HepG2 (cell line): ENCODE data around the gene DDX39B. TPM values are rescaled to one million over a fixed set of nuclear protein-coding genes. Genes with fewer than 3 reads are reported as not detected.

ENCODE experiments used
- ATAD3A ChIP-seq: sonication (generic); formaldehyde crosslinking; IDR thresholded peaks from 2 replicates; pipeline ENCODE4 v1.4.0; 2020; ENCODE audit warnings: missing genetic modification reagents
- BORCS8-MEF2B ChIP-seq: sonication (generic); formaldehyde crosslinking; IDR thresholded peaks from 2 replicates; pipeline ENCODE4 v1.8.0; 2022; ENCODE audit warnings: mild to moderate bottlenecking, missing genetic modification reagents
- CBX1 ChIP-seq: IDR thresholded peaks from one replicate; pipeline ENCODE4 v1.6.1; 2016; ENCODE audit warnings: antibody characterized with exemption, low read depth
- DNMT1 ChIP-seq: sonication (generic); formaldehyde crosslinking; IDR thresholded peaks from 2 replicates; pipeline ENCODE4 v1.5.1; 2020; ENCODE audit warnings: mild to moderate bottlenecking, missing genetic modification reagents
- GLI4 ChIP-seq: sonication (generic); formaldehyde crosslinking; IDR thresholded peaks from 2 replicates; pipeline ENCODE4 v1.5.1; 2020; ENCODE audit warnings: missing genetic modification reagents, mild to moderate bottlenecking, moderate library complexity, borderline replicate concordance
- MYPOP ChIP-seq: sonication (generic); formaldehyde crosslinking; IDR thresholded peaks from 2 replicates; pipeline ENCODE4 v1.8.1; 2023; ENCODE audit warnings: mild to moderate bottlenecking, moderate library complexity, missing genetic modification reagents
- NCOR1 ChIP-seq: fragments of 200-600 bp; sonication (generic); IDR thresholded peaks from 2 replicates; pipeline ENCODE4 v1.7.0; 2017; ENCODE audit warnings: antibody characterized with exemption, low read length, borderline replicate concordance
- SALL2 ChIP-seq: sonication (generic); formaldehyde crosslinking; IDR thresholded peaks from 2 replicates; pipeline ENCODE4 v1.8.1; 2023; ENCODE audit warnings: mild to moderate bottlenecking, missing genetic modification reagents, inconsistent platforms
- TOE1 ChIP-seq: sonication (generic); formaldehyde crosslinking; IDR thresholded peaks from 2 replicates; pipeline ENCODE4 v1.4.0; 2020; ENCODE audit warnings: mild to moderate bottlenecking, missing genetic modification reagents
- ZBTB4 ChIP-seq: sonication (generic); formaldehyde crosslinking; IDR thresholded peaks from 2 replicates; pipeline ENCODE4 v1.4.0; 2020; ENCODE audit warnings: missing genetic modification reagents, mild to moderate bottlenecking, borderline replicate concordance
- ZEB1 ChIP-seq: IDR thresholded peaks from 2 replicates; pipeline ENCODE4 v1.6.1; 2012; ENCODE audit warnings: mild to moderate bottlenecking, low read depth, inconsistent platforms; ENCODE audit not compliant: insufficient replicate concordance
- ZFP36 ChIP-seq: fragments of 150-350 bp; IDR thresholded peaks from 2 replicates; pipeline ENCODE4 v1.6.1; 2018; ENCODE audit warnings: borderline replicate concordance, low read length, low read depth; ENCODE audit not compliant: partially characterized antibody
- ZNF142 ChIP-seq: sonication (generic); formaldehyde crosslinking; IDR thresholded peaks from 2 replicates; pipeline ENCODE4 v1.4.0; 2020; ENCODE audit warnings: missing genetic modification reagents
- ZNF235 ChIP-seq: sonication (generic); formaldehyde crosslinking; IDR thresholded peaks from 2 replicates; pipeline ENCODE4 v1.8.1; 2023; ENCODE audit warnings: mild to moderate bottlenecking, missing genetic modification reagents, borderline replicate concordance
- ZNF614 ChIP-seq: IDR thresholded peaks from 2 replicates; pipeline ENCODE4 v1.6.1; 2018; ENCODE audit warnings: missing biosample characterization, missing genetic modification reagents, inconsistent platforms, borderline replicate concordance
- ZNF672 ChIP-seq: sonication (generic); formaldehyde crosslinking; IDR thresholded peaks from 2 replicates; pipeline ENCODE4 v1.8.1; 2022; ENCODE audit warnings: missing genetic modification reagents
- polyA plus RNA-seq, 8 experiments: library from polyadenylated mRNA; depleted of rRNA in 3 of 8; stranded (reverse) in 7 of 8; unstranded in 1 of 8; fragments of >200 nt; fragmentation: Illumina TruSeq in 4 of 8; extraction: Trizol in 4 of 8; gene quantifications; 2 replicates each; pipeline versions ENCODE4 v1.2.1 to v1.2.3, GENCODE V29; 2011 to 2016; ENCODE audit warnings: low read depth in 4 of 8, missing spikeins in 1 of 8, mixed read lengths in 1 of 8; ENCODE audit not compliant: insufficient read depth in 1 of 8
- total RNA-seq, 5 experiments: library from RNA; depleted of rRNA; stranded (reverse); fragments of >200 nt; fragmentation: Illumina TruSeq; extraction: Trizol; gene quantifications; 2 replicates each; pipeline ENCODE4 v1.2.3, GENCODE V29; 2016; ENCODE audit warnings: low read depth in 1 of 5
- TF ChIP-seq, protein P1 (sequence below): sonication (generic); formaldehyde crosslinking; conservative IDR thresholded peaks from 2 replicates; pipeline ENCODE4 v1.8.0; 2022; ENCODE audit warnings: mild to moderate bottlenecking, moderate library complexity, missing genetic modification reagents

DDX39B gene
- total and polyA plus RNA-seq, 2 of the 13 experiments (the other 11 are each of a cell fraction or from before 2014, with no cell fraction given) = 570 to 678 TPM

DNA sequence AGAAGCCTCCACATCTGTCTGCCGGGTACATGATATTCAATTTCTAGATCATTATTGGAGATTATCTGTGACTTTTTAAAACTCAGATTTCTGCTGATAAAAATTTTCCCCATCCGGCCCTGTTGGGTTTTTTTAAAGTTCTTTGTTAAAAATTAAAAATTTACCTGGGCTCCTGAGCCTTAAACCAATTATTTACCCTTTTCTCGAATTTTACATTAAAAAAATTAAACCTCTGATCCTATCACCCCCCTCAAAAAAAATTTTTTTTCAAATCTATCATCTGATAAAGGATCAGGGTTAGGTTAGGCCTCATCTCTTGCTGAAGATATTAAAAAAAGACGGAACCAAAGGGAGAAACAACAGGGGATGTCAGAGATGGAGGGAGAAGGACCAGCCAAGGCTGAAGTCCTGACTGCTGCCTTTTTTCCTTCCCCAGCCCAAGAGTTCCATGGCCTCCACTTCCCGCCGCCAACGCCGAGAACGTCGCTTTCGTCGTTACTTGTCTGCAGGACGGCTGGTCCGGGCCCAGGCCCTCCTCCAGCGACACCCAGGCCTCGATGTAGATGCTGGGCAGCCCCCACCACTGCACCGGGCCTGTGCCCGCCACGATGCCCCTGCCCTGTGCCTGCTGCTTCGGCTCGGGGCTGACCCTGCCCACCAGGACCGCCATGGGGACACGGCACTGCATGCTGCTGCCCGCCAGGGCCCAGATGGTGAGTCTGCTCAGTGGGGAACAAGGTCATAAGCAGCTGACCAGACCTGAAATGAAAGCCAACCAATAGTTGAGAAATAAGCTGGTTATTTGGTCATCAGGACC, 6.1 kb upstream of the DDX39B start (continued):
- TF ChIP-seq MYPOP = no peak
- no peak for TF ChIP-seq ZNF235
- TF ChIP-seq ZNF672 (CRISPR knock-in tag) = no peak
- no peak for TF ChIP-seq BORCS8-MEF2B (CRISPR knock-in tag)
- peak; percentile 83; the same call in 1 of the 2 replicates for TF ChIP-seq ZBTB4 (CRISPR knock-in tag)
- TF ChIP-seq TOE1 (CRISPR knock-in tag) = no peak
- TF ChIP-seq GLI4 (CRISPR knock-in tag) = no peak
- no peak for TF ChIP-seq ZNF614 (CRISPR knock-in tag)
- no peak for TF ChIP-seq DNMT1 (CRISPR knock-in tag)
- TF ChIP-seq ATAD3A (CRISPR knock-in tag) = no peak
- TF ChIP-seq, protein P1, sequence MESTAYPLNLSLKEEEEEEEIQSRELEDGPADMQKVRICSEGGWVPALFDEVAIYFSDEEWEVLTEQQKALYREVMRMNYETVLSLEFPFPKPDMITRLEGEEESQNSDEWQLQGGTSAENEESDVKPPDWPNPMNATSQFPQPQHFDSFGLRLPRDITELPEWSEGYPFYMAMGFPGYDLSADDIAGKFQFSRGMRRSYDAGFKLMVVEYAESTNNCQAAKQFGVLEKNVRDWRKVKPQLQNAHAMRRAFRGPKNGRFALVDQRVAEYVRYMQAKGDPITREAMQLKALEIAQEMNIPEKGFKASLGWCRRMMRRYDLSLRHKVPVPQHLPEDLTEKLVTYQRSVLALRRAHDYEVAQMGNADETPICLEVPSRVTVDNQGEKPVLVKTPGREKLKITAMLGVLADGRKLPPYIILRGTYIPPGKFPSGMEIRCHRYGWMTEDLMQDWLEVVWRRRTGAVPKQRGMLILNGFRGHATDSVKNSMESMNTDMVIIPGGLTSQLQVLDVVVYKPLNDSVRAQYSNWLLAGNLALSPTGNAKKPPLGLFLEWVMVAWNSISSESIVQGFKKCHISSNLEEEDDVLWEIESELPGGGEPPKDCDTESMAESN (CRISPR knock-in tag) = no peak
- TF ChIP-seq ZEB1 = no peak
- no peak for TF ChIP-seq SALL2 (CRISPR knock-in tag)
- TF ChIP-seq NCOR1 = no peak
- TF ChIP-seq ZFP36 = no peak
- no peak for TF ChIP-seq ZNF142 (CRISPR knock-in tag)
- no peak for TF ChIP-seq CBX1
